ENCODE data around the gene BRPF3. TPM values are rescaled to one million over a fixed set of nuclear protein-coding genes. Genes with fewer than 3 reads are reported as not detected.

BRPF3 gene
- total and polyA plus RNA-seq, 8 donors: 7.0 to 343 (median 21.1) TPM

GRCh38 chr6:36235862-36236261 is 39.3 kb downstream of the BRPF3 start:
- Histone ChIP-seq H3K4me1 (no peaks in the 10 kb centered on the region), H3K36me3 (peaks cover 7 to 55% (median 43%) of the 10 kb centered on the region in 4 donors), H3K4me3 (no peak overlapping the region), H3K27me3 (no peaks in the 10 kb centered on the region), H3K27ac (no peak overlapping the region), H3K9me3 (no peaks in the 10 kb centered on the region)
- DNase-seq: no peak
- TF ChIP-seq EP300 (IDR thresholded peaks at IDR 0.05): no peak
- no peak for TF ChIP-seq CTCF (IDR thresholded peaks at IDR 0.05)
- TF ChIP-seq POLR2A (IDR thresholded peaks at IDR 0.05): no peak
- no peak for TF ChIP-seq POLR2AphosphoS5 (IDR thresholded peaks at IDR 0.05)
- WGBS, 5 donors: 94 to 97% (median 96%) methylated on average over 17 of the region's 17 CpGs
- intact Hi-C loops (cut with DNase I; ENCODE audit: low total_unique reads): no loop called here

DNA sequence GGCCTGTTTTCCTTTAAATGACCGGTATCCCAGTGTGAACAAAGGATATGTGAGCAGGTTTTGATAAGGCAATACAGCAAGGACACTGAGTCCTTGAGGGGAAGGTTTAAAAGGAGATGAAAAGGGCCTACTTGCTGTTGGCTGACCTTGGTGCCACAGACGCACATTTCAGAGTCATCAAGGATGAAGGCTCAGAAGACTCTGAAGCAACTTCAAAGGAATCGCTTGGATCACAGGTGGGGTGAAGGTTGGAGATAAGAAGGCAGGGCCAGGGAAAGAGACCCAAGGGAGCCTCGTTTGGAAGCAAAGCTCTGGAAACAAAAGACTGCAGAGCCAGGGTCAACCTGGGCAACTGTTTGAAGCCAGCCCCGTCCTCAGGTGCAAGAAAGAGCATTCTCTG is 43.2 kb downstream of the BRPF3 start:
- H3K36me3 ChIP-seq: peaks cover 0 to 16% (median 8%) of the 10 kb centered on the region in 4 donors
- peak in 1 of 2 donors; percentile 37 for DNase-seq
- H3K9me3 ChIP-seq: no peaks in the 10 kb centered on the region
- intact Hi-C loops (cut with DNase I; ENCODE audit: low total_unique reads): no loop called here
- H3K27me3 ChIP-seq: no peaks in the 10 kb centered on the region
- no peaks in the 10 kb centered on the region for H3K4me1 ChIP-seq
- H3K4me3 ChIP-seq: no peak overlapping the region
- TF ChIP-seq POLR2A (IDR thresholded peaks at IDR 0.05) (no peak), CTCF (IDR thresholded peaks at IDR 0.05) (no peak), POLR2AphosphoS5 (IDR thresholded peaks at IDR 0.05) (peak in 1 of 3 donors; percentile 7)
- WGBS, 5 donors: 41 to 65% (median 49%) methylated on average over 5 of the region's 5 CpGs
- peak overlapping the region in 2 of 5 donors; percentile 18 to 32 for H3K27ac ChIP-seq

GRCh38 chr6:36241728-36242127 is 45.2 kb downstream of the BRPF3 start:
- peak in 1 of 2 donors; percentile 56 for DNase-seq
- Histone ChIP-seq H3K4me1 (peaks cover 0 to 12% (median 5%) of the 10 kb centered on the region in 4 donors), H3K9me3 (no peaks in the 10 kb centered on the region), H3K4me3 (no peak overlapping the region), H3K27me3 (no peaks in the 10 kb centered on the region), H3K27ac (no peak overlapping the region), H3K36me3 (no peaks in the 10 kb centered on the region)
- TF ChIP-seq EP300 (IDR thresholded peaks at IDR 0.05): no peak
- TF ChIP-seq POLR2AphosphoS5 (IDR thresholded peaks at IDR 0.05): no peak
- TF ChIP-seq CTCF (IDR thresholded peaks at IDR 0.05): no peak
- intact Hi-C loops (cut with DNase I; ENCODE audit: low total_unique reads): no loop called here
- 38 to 58% (median 50%) methylated on average over 10 of the region's 10 CpGs for WGBS, 5 donors

GRCh38 chr6:36242161-36242560 is 45.6 kb downstream of the BRPF3 start:
- Histone ChIP-seq H3K36me3 (no peaks in the 10 kb centered on the region), H3K27ac (no peak overlapping the region), H3K27me3 (no peaks in the 10 kb centered on the region), H3K9me3 (no peaks in the 10 kb centered on the region), H3K4me3 (no peak overlapping the region), H3K4me1 (peaks cover 0 to 12% (median 5%) of the 10 kb centered on the region in 4 donors)
- DNase-seq: no peak
- TF ChIP-seq EP300 (IDR thresholded peaks at IDR 0.05): no peak
- no peak for TF ChIP-seq POLR2AphosphoS5 (IDR thresholded peaks at IDR 0.05)
- TF ChIP-seq CTCF (IDR thresholded peaks at IDR 0.05): no peak
- no peak for TF ChIP-seq POLR2A (IDR thresholded peaks at IDR 0.05)
- intact Hi-C loops (cut with DNase I; ENCODE audit: low total_unique reads): no loop called here
- WGBS, 5 donors: 75 to 88% (median 83%) methylated on average over 5 of the region's 5 CpGs
